Glomerular endothelial cell (primary cell): ENCODE measurements around the gene MYBBP1A. TPM values are rescaled to one million over a fixed set of nuclear protein-coding genes. Genes with fewer than 3 reads are reported as not detected.

Experiments
- total RNA-seq: library from RNA; depleted of rRNA; stranded (reverse); fragments of >200 nt; gene quantifications from 2 replicates; pipeline ENCODE4 v1.2.3, GENCODE V29; 2015

Gene MYBBP1A
- total RNA-seq, 1 donor from 2014 or later, result 84.7 TPM

Other genes with a start within 250 kb of the MYBBP1A start
- gene UBE2G1, start 188.7 kb downstream of the MYBBP1A start, total RNA-seq, result 60.0 and 79.8 TPM in 2 replicates
- gene SPNS3, start 121.4 kb downstream of the MYBBP1A start, total RNA-seq, result 0.23 and 0.24 TPM in 2 replicates
- 69.1 and 92.0 TPM in 2 replicates for gene SPNS2, start 56.5 kb downstream of the MYBBP1A start, total RNA-seq
- gene GGT6, start 5.2 kb upstream of the MYBBP1A start, total RNA-seq, result not detected in 2 replicates
- not detected in 2 replicates for gene SMTNL2, start 29.1 kb upstream of the MYBBP1A start, total RNA-seq
- gene ALOX15, start 86.3 kb upstream of the MYBBP1A start, total RNA-seq, result not detected in 2 replicates
- gene PELP1, start 148.8 kb upstream of the MYBBP1A start, total RNA-seq, result 21.8 and 25.5 TPM in 2 replicates
- gene ARRB2, start 155.2 kb upstream of the MYBBP1A start, total RNA-seq, result 11.6 and 13.0 TPM in 2 replicates
- gene MED11, start 176.0 kb upstream of the MYBBP1A start, total RNA-seq, result 22.6 and 32.6 TPM in 2 replicates
- 0.06 and 0.15 TPM in 2 replicates for gene ZMYND15, start 184.4 kb upstream of the MYBBP1A start, total RNA-seq
- gene CXCL16, start 184.5 kb upstream of the MYBBP1A start, total RNA-seq, result 18.0 and 18.5 TPM in 2 replicates
- gene TM4SF5, start 216.5 kb upstream of the MYBBP1A start, total RNA-seq, result not detected in 2 replicates
- gene VMO1, start 231.0 kb upstream of the MYBBP1A start, total RNA-seq, result 0.44 TPM in 1 of 2 replicates, not detected in the other
- gene GLTPD2, start 233.6 kb upstream of the MYBBP1A start, total RNA-seq, result not detected in 2 replicates
- 143 and 209 TPM in 2 replicates for gene PSMB6, start 240.8 kb upstream of the MYBBP1A start, total RNA-seq